8988T (cell line): ENCODE results near the gene TSSC4.

Experiments used
- DNase-seq: peaks from one replicate; pipeline ENCODE4 v3.0.0; 2011

The TSSC4 gene

DNA sequence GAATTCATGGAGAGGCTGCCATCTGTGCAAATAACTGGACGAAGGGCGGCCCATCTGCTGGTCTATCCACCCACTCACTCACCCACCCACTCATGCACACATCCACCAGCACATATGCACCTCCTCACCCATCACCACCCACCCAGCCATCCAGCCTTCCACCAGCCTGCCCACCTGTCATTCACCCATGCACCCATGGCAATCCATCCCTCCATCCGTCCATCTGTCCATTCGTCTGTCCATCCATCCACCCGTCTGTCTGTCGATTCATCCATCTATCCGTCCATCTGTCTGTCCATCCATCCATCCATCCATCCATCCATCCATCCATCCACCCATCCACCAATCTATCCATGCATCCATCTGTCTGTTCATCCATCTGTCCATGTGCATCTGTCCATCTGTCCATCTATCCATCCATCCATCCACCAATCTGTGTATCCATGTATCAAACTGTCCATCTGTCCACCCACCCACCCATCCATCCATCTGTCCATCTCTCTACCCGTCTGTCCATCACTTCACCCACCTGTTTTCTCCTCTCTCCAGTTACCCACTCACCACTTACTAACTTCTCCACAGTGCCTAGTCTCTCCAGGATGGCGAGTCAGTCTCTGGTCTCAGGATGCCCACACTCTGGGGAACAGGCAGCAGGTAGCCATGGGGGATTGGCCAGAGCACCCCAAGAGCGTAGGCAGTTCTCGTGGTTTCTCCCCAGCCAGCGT is 34.9 kb downstream of the TSSC4 start:
- DNase-seq = no peak

DNA sequence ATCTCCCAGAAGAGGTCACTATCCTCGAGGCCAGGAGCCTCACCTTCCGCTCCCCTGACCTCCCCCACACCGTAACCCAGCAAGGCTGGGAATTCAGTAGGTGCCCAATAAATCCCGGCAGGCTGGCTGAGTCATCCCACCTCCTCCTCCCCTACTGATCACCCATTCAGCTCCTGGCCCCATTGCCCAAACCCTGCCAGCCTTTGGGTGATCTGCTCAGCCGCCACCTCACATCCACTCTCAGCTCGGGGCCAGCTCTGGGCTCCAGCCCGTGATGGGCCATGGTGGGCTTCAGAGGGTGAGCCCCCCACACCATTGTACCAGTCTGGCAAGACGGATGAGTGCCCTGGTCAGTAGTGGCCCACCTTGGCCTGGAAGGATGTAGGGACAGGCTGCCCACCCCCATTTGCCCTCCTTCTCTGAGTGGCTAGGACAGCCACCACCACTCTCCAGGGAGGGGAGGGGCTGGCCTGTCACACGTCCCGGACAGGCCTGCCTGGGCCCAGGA is 35.5 kb downstream of the TSSC4 start:
- DNase-seq = no peak

DNA sequence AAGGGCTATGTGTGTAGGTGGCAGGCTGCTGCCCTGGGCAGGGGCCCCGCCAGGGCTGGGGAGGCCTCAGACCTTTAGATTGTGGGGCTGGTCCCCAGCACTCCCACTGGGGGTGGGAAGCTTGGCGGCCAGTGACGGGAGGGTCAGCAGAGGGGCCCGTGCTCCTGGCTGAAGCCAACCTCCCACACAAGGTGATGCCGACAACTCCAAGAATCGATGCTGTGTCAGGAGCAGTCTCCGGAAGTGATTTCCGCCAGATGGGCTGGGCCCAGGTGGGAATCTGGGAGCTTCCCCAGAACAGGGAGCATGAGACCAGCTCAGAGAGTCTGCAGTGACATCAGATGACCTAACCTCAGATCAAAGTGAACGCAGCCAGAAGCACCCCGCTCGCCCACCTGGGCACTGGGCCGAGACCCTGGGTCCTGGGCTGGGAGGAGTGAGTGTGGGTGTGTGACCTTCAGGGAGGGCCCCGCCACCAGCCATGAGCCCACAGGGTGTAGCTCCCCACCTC is 36.0 kb downstream of the TSSC4 start:
- DNase-seq = no peak

DNA sequence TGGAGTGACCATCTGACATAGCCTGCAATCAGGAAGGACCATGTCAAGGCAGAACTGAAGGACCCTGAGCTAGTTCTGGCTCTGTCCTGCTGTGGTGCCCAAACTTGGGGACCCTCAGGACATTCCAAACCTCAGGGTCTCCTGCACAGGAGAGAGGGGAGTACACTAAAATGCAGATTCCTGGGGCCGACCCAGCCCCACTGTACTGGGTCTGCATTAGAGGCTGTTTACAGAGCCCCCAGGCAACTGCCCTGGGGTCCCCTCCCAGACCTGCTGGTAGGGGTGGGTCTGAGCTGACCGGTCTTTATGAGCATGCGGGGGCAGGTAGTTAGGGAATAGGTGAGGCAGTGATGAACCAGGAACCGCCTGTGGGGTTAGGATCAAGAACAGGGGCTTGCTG is 37.0 kb downstream of the TSSC4 start:
- DNase-seq = no peak

DNA sequence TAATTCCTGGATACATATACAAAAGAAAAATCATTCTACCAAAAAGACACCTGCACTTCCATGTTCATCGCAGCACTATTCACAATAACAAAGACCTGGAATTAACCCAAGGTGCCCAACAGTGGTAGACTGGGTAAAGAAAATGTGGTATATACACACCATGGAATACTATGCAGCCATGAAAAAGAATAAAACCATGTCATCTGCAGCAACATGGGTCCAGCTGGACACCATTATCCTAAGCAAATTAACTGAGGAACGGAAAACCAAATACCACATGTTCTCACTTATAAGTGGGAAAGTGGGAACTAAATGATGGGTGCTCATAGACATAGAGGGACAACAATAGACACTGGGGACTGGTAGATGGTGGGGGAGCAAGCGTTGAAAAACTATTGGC is 39.3 kb downstream of the TSSC4 start:
- DNase-seq = no peak

DNA sequence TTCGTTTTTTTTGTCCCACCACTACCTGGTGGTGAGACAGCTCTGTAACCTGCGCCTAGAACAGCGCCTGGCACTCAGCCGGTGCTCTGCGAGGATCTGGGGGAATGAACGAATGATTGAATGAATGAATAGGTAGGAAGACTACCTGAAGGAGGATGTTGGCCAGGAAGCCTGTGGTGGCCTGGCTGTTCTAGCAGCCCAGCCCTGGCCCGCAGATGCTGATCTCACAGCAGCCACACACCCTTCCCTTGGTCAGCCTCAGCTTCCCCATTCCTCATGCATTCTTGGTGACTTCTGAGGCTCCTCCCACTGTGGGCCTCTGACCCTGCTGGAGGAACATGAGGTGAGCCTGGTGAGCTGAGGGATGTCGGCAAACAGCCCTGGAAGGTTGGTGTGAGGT is 40.1 kb downstream of the TSSC4 start:
- no peak for DNase-seq

DNA sequence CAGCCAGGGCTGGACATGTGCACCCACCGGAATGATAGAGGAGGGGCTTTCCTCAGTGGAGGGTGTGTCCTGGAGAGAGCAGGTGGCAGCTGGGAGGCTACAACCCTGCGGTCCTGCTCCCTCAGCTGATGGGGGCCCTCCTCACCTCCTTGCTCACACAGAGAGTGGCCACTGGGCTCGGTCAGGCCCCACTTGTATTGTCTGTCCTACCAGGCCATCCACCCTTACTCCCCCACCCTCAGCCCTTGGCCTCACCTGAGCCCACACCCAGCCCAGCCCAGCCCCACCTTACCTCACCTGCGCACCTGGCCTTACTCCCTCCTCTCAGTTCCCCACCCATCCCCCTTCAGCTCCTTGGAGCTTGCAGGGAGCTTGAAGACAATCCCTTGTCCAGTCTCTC is 40.6 kb downstream of the TSSC4 start:
- DNase-seq = no peak

DNA sequence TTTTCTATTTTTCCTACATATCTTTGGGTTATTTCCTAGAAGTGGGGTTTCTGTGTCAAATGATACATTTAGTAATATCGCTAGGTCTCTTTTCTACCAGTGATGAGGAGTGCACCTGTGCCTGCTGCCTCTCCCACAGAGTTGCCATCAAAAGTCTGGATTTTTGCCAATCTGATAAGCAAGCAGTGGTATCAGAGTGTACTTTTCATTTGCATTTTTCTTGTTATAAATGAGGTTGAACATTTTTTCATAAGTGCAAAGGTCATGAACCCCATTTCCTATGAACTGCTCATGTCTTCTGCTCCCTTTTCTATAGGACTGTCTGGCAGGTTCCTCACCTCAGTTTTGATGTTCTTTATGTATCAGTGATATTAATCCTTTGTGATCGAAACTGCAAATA is 42.0 kb downstream of the TSSC4 start:
- no peak for DNase-seq

DNA sequence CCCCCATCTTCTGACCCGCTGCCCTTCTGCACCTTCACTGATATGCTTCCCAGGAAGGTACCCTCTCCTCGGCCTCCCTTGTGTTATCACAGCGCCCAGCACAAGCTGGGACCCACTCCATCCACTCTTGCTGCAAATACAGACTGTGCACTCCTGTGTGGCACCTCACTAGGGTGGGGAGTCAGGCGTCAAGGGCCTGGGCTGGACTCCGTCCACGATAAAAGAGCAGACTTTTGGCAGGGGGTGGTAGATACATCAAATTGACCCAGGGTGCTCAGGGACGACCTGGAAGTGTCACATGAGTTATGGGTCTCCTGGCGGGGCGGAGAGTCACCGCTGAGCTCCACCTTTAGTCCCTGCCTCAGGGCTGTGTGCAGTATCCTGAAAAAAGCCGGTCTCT is 42.9 kb downstream of the TSSC4 start:
- no peak for DNase-seq

DNA sequence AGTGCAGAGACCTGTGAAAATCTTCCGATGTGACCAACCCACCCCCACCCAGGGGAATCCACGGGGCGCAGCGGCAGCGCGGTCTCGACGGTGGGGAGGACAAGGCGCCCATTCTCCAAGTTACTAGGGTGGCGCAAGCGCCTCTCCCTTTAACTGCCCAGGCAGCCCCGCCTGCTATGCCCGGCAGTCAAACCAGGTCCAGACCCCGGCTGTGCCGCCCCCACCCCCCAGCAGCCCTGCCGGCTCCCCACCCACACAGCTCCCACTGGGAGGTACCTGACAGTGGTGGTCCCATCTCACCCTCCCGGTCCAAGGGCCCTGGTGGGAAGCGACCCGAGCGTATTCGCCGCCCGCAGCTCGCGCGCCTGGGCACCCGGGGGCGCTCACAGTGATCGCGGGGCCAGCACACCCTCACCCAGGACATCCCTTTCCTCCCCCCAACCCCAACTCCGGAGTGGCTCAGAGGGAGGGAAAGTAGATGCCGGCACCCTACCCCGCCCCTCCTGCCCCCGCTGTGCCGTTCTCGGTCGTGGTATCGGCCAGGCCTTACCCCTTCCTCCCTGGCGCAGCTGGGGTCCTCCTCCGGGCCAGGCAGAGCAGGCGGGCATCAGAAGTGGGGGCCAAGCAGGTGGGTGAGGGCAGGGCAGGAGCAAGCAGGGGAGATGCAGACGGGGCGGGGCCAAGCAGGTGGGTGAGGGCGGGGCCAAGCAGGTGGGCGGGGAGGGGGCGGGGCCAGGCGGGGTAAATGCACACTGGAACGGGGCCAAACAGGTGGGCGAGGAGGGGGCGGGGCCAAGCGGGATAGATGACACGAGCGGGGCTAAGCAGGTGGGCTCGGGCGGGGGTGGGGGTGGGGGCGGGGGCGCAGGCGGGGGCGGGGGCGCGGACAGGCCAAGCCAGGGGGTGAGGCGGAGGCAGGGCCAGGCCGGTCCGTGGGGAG is 43.6 kb downstream of the TSSC4 start, which contains the start of gene TRPM5:
Gene TRPM5 (minus strand): TSS at position 634 of the 940 bp plus-strand sequence. CDS start 21,478 bp downstream, outside the sequence.
- peak; percentile 84 for DNase-seq

DNA sequence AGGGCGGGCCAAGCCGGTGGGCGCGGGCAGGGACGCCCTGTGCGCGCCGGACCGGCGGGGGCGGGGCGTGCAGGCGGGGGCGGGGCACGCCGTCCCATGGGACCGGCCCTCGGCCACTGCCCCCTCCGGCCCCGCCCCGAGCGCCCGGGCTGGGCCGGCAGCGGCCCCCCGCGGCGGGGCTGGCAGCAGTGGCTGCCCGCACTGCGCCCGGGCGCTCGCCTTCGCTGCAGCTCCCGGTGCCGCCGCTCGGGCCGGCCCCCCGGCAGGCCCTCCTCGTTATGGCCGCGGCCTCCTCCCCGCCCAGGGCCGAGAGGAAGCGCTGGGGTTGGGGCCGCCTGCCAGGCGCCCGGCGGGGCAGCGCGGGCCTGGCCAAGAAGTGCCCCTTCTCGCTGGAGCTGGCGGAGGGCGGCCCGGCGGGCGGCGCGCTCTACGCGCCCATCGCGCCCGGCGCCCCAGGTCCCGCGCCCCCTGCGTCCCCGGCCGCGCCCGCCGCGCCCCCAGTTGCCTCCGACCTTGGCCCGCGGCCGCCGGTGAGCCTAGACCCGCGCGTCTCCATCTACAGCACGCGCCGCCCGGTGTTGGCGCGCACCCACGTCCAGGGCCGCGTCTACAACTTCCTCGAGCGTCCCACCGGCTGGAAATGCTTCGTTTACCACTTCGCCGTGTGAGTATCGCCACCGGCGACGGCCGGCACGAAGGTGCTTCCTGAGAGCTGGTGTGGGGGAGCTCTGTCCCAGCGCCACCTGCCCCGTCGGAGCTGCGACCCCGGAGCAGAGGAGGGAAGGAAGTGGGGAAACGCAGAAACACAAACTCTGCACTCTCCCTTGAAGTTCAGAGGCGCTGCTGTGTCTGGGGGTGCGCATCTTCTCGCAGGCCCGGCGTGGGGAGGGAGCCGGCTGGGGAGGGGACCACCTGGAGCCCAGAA is 44.5 kb downstream of the TSSC4 start, which contains the start of gene KCNQ1:
Gene KCNQ1 (plus strand): TSS at position 188 of the 925 bp plus-strand sequence. CDS start 91 bp downstream, at position 279.
- DNase-seq = peak; percentile 99

DNA sequence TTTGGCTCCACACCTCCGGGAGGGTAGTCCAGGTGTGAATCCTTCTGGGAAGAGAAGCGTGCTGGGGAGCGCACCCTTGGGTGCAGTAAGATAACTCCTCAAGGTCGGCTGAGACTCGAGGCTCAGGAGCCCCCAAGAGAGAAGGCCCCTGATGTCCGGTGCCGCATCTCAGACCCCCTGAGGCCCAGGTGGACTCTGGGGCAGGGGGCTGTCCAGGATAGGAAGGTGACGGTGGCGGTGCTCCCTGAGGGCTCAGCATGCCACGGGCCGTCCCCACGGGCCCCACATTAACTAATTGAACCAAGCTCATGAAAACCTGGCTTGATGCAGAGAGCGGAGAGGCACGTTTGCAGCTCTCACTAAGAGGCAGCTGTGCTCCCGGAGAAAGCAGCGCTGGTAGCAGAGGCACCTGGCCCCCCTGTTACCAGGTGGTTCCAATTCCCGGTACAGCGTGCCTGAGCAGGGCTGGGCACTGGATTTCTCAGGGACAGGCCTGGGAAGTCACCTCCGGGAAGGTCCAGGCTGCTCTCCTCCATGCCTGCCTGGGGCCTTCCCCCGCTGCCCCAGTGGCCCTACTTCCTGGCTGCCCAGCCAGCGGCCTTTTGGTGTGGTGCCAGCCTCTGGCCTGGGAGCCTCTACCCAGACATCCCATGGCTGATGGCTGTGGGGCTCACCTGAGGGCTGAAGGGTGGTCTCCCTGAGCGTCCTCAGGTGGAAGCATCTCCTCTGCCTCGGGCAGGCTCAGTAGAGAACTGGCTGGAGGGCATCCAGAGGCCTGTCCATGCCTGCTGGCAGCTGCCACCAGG is 45.4 kb downstream of the TSSC4 start:
- no peak for DNase-seq

DNA sequence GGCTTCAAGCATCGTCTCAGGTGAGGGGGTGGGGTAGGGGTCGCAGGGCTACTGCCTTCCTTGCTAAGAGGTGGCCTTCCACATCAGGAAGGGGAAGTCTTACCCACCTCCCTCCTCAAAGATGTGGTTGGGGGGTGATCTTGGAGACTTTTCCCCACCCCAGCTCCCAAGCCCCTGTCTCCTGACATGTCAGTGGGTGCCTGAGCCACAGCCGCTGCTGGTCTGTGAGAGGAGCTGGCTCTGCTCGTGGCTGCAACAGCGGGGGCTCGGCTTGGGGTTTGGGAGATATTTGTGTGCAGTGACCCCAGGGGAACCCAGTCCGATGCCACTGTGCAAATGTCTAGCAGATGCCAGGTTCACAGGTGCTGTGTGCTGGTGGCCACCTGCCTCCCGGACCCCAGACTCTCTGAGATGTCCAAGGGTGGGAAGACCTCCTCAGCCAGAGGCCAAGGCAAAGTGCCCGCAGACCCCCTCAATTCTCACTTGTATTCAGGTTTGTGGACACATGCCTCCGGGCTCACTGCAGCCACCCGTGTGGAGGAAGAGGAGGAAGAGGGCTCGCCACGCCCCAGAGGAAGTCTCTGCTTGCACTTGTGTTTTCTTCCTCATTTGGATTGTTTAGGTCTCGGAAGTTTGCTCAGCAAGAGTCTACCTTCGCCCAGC is 46.2 kb downstream of the TSSC4 start:
- DNase-seq = no peak

DNA sequence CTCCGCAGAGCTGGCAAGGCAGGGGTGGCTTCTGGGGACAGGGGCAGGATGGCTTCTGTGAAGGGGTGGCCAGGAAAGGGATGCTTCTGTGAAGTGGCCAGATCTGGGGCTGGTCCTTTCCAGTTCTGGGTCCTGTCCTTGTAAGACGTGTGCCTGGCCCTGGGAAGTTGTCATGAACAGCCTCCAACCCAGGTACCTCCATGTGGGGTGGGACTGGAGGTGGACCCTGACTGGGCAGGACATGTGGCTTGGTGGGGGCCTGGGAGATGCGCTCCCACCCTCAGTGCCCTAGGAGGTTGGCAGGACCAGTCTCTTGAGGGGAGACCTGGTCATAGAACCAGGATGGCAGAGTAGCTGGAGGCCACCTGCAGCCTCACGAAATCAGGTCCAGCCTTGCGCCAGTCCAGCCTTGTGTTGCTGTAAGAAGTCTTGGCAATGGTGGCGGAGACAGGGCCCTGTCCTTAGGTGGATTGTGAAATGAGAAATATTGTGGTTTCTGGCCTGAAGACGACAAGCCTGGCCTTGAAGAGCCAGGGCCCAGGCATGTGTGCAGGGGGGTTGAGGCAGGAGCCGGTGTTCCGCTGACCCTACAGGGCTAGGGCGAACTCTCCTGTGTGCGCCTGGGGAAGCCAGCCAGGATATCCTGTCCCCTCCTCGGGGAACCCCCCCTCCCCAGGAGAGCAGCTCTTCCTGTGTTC is 46.9 kb downstream of the TSSC4 start:
- DNase-seq = no peak

DNA sequence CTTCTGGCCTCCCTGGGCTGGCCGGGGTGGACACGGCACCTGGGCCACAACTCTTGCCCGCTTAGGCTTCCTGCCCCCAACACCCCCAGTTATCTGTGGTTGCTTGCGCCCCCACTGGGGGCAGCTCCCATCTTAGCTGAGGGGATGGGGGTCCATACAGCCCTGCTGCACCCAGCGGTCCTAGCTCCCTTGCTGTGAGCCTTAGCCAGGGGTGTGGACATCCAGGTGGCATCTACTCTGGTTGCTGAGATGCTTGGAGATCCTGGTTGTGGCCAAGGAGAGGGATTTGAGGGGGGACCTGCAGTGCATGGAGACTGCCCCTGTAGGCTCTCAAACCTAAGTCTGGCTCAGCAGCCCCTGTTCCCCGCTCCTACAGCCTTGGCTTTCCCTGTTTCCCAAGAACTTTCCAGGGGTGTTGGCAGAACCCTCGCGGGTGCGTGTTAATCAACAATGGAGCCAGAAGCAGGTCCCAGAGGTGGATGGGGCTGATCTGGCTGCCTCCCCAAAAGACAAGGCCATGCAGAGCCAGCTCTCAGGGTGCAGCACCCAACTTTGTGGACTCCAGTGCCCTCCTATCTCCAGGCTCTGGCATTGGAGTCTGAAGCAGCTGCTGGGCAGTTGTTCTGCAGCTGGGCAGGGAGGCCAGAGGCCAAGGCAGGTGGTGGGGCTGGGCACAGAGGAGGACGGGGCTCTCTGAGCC is 47.6 kb downstream of the TSSC4 start:
- no peak for DNase-seq

DNA sequence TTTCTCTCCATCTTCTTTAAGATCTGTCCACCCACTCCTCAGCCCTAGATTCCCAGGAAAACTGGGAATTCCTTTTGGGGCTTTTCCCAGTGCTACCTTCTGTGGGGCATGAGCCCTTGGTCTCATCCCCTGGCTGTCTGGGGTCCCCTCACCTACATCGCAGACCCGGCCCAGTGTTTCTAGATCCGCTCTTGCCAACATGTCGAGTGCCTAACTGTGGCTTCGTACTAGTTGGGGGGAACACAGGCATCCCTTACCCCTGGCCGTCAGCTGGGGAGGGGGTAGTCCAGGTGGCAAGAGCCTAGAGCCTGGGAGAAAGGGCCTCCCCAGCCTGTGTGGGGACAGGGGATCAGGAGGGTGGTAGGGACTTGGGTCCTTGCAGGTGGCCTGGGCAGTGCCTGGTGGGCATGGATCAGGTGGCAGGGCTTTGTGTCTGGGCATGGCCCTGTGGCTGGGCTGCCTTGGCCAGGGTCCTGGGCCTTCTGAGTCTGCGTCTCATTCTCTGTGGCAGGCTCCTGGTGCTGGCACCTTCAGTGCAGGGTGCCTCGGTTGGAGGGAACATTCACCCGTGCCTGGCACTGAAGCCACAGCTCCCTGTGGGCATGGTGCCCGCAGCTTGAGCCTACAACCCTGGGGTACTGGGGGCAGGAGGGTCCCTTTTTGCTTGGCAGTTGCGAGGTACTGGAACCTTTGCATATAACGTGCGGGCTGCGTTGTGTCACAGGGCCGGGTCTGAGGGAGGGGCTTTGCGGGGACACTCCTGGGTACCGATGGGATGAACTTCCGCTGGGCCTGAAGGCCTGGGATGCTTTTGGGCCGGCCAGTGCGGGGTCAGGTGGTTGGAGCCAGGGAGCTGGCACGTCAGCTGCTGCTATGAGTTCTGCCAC is 48.4 kb downstream of the TSSC4 start:
- no peak for DNase-seq

DNA sequence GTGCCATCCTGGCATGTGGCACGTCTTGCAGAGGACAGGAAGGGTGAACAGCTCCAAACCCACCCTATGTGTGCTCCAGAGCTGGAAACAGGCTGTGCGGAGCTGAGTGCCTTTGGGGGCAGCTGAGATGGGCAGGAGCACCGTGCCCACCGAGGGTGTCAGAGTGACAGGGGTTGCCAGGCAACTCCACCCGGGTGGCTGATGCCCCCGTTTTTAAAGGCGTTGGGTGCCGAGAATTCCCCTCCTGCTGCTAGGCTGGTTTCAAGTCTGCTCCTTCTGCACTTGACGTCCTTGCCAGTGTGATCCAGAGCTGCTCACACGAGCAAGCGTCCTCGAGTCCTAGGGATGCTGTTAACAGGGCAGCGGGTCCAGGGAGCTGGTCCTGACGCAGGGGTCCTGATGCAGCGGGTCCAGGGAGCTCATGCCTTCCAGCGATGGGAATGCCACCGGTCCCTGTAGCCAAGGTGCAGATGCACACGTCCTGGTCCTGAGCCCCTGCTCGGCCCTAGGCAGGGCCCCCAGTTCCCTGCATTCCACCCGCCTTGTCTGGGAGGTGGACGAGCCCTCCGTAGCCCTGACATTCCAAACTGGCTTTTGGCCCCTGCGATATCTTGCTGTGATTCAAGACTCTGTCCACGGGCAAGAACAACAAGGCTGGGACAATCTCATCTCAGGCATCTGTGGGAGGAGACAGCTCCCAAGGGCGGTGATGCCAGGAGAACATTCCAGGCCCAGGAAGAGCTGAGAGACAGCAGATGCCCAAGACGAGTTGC is 49.2 kb downstream of the TSSC4 start:
- DNase-seq = no peak
